Activated CD4-positive, alpha-beta memory T cell treated with anti-CD3 and anti-CD28 coated beads for 36 hours (primary cell): ENCODE results near the gene ITGA3. TPM values are rescaled to one million over a fixed set of nuclear protein-coding genes. Genes with fewer than 3 reads are reported as not detected.

Experiments used
- CTCF ChIA-PET: fragments of 350-600 bp; sonication (Branson Sonifier 250); formaldehyde crosslinking; loops from one replicate; lab custom pipeline; 2021; ENCODE audit warnings: antibody characterized with exemption, inconsistent platforms; lab: Charles Lee
- POLR2A ChIA-PET: fragments of 350-600 bp; sonication (Branson Sonifier 250); formaldehyde crosslinking; loops from one replicate; lab custom pipeline; 2021; ENCODE audit warnings: antibody characterized with exemption; lab: Charles Lee
- DNase-seq: peaks from one replicate; pipeline ENCODE4 v3.0.0-alpha.2; 2020
- H3K27ac Mint-ChIP-seq: one replicate; pipeline ENCODE4 v1.8.0; 2021; ENCODE audit warnings: mixed read lengths
- H3K27me3 Mint-ChIP-seq: one replicate; pipeline ENCODE4 v1.8.0; 2021; ENCODE audit warnings: mixed read lengths
- H3K36me3 Mint-ChIP-seq: one replicate; pipeline ENCODE4 v1.8.0; 2021; ENCODE audit warnings: mixed read lengths
- H3K4me1 Mint-ChIP-seq: one replicate; pipeline ENCODE4 v1.8.0; 2021; ENCODE audit warnings: low read depth, mixed read lengths
- H3K4me3 Mint-ChIP-seq: one replicate; pipeline ENCODE4 v1.8.0; 2021; ENCODE audit warnings: mild to moderate bottlenecking, mixed read lengths
- H3K9me3 Mint-ChIP-seq: one replicate; pipeline ENCODE4 v1.8.0; 2021; ENCODE audit warnings: mixed read lengths
- intact Hi-C: fragments of 100-400 bp; cut with micrococcal nuclease; formaldehyde crosslinking; loops from one replicate; pipeline ENCODE4 v1.15.1; 2023
- total RNA-seq, 2 experiments: library from RNA; stranded (reverse); gene quantifications; one replicate each; pipeline ENCODE4 v1.2.3, GENCODE V29; 2021

Gene ITGA3
- total RNA-seq, 2 experiments from 2014 or later: 15.8 to 17.6 TPM

DNA sequence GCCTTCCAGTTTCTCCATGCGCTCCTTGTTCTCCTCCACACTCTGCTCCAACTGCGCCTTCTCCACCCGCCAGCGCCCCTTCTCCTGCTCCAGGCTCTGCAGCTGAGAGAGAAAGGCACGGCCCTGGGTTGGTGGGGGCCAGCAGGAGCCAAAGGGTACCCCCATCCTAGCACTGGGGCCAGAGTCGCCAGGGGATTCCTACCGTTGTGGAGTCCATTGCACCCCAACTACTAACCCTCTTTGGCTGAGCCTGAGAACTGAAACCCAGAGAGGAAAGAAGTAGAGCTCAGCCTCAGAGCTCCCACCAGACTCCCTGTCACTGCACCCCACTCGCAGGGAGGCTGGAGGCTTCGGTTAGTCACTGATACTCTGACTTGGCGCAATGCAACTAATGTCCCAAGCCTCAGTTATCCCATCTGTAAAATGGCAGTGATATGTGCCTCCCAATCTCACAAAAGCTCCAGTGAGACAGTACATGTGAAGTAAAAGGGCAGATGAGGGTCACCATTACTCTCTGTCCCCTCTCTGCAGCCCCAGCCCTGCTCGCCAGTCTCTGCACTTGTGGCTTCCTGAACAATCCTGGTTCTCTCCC, 80.3 kb downstream of the ITGA3 start:
- Mint-ChIP-seq H3K27ac (peak overlapping the region; percentile 11), H3K36me3 (peaks cover 60% of the 10 kb centered on the region), H3K9me3 (no peaks in the 10 kb centered on the region), H3K27me3 (peaks cover 1% of the 10 kb centered on the region), H3K4me1 (peaks cover 31% of the 10 kb centered on the region), H3K4me3 (no peak overlapping the region)
- ChIA-PET POLR2A (interaction anchor here (1.1 to 1.3 kb wide), 2 partner anchors 26 to 48 kb away, joined by 3 read pairs; no protein-coding TSS in a partner anchor), CTCF (interaction anchor here (0.6 to 2.1 kb wide), 4 partner anchors 19 to 96 kb away, joined by 3 to 9 read pairs (median 4); no protein-coding TSS in a partner anchor)
- DNase-seq: no peak
- intact Hi-C loops: no loop called here

DNA sequence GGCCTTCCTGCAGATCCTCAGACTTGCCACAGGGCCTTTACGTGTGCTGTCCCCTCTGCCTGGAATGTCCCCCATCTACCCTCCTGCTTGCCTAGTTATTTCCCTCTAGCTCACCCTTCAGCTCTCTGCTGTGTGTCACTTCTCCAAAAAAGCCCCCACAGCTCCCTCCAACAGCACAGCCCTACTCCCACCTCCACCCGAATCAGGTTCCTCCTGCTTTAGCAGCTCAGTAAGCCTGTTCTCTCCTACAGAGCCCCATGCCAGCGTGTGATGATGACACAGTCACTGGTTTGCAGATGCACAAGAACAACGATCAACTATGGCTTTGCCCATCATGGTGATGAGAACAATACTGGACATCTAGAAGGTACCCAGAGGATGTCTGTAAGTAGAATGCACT, 81.1 kb downstream of the ITGA3 start:
- intact Hi-C loops: no loop called here
- Mint-ChIP-seq H3K27ac (no peak overlapping the region), H3K4me1 (peaks cover 33% of the 10 kb centered on the region), H3K27me3 (no peaks in the 10 kb centered on the region), H3K36me3 (peaks cover 67% of the 10 kb centered on the region), H3K4me3 (no peak overlapping the region), H3K9me3 (no peaks in the 10 kb centered on the region)
- CTCF ChIA-PET: interaction anchor here (1.0 to 2.1 kb wide), 3 partner anchors 20 to 63 kb away, joined by 3 to 9 read pairs (median 5); no protein-coding TSS in a partner anchor
- DNase-seq: no peak
- POLR2A ChIA-PET: interaction anchor here (0.6 to 1.3 kb wide), 3 partner anchors 9 to 49 kb away, joined by 3 read pairs; no protein-coding TSS in a partner anchor

DNA sequence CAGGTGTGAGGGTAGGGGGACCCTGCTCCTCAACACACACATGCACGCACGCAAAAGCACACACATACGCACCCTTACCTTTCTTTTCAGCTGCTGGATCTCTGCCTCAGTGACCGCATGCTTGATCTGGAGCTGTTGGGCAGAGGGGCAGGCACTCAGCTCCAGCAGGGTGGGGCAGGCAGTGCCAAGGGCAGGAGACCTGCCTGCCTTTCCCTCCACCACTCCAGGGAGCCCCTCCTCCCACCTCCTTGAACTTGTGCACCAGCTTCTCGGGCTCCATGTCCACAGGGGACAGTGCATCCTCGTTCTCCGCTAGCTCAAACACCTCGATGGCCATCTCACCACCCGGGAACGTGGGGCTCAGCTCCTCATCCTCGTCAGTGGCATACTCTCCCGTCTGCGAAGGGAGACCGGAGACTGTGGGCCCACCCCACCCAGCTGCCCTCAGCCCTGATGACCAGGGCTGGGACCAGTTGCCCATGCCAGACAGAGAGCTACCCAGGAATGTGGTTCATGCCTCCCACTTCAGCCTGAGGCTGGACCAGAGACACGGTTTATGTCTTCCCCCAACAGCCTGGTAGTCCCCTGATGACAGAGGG, 83.4 kb downstream of the ITGA3 start:
- no peak overlapping the region for H3K4me3 Mint-ChIP-seq
- POLR2A ChIA-PET: interaction anchor here (0.8 to 1.2 kb wide), 2 partner anchors 11 to 45 kb away, joined by 4 to 9 read pairs; partner anchors contain the start of gene PPP1R9B
- CTCF ChIA-PET: interaction anchor here (0.8 to 3.9 kb wide), 18 partner anchors 9 to 158 kb away, joined by 3 to 48 read pairs (median 12); partner anchors contain the start of genes PPP1R9B, SAMD14 and SGCA
- DNase-seq: no peak
- intact Hi-C loops: no loop called here
- H3K4me1 Mint-ChIP-seq: peaks cover 49% of the 10 kb centered on the region
- no peaks in the 10 kb centered on the region for H3K9me3 Mint-ChIP-seq
- peaks cover 76% of the 10 kb centered on the region for H3K36me3 Mint-ChIP-seq
- no peaks in the 10 kb centered on the region for H3K27me3 Mint-ChIP-seq
- H3K27ac Mint-ChIP-seq: no peak overlapping the region

Other genes with a start within 250 kb of the ITGA3 start
- gene TAC4, start 208.0 kb upstream of the ITGA3 start, total RNA-seq: not detected
- gene DLX4, start 86.9 kb upstream of the ITGA3 start, total RNA-seq: under 1 TPM; 0.52 to 0.87 TPM
- not detected for gene DLX3, start 60.9 kb upstream of the ITGA3 start, total RNA-seq
- 10 to 100 TPM; 13.3 to 14.6 TPM for gene PDK2, start 39.2 kb downstream of the ITGA3 start, total RNA-seq
- gene SAMD14, start 74.0 kb downstream of the ITGA3 start, total RNA-seq: 1 to 10 TPM; 3.4 to 3.7 TPM
- gene PPP1R9B, start 94.6 kb downstream of the ITGA3 start, total RNA-seq: 10 to 100 TPM; 84.3 to 86.1 TPM
- under 1 TPM in 1 of 2 experiments, not detected in 1; 0.59 TPM for gene SGCA, start 109.9 kb downstream of the ITGA3 start, total RNA-seq
- gene COL1A1, start 145.5 kb downstream of the ITGA3 start, total RNA-seq: 1 to 10 TPM; 2.3 to 3.7 TPM
- under 1 TPM in 1 of 2 experiments, not detected in 1; 0.07 TPM for gene TMEM92, start 218.4 kb downstream of the ITGA3 start, total RNA-seq